ENCODE data around the gene ELMOD3.
A peak's percentile ranks its signal among the peaks of the same experiment; 100 is the strongest.
"Not testable (repeated sequence)": the region's sequence is repeated elsewhere in the genome, so short reads cannot be mapped to it uniquely, and the experiment has no call there.

ELMOD3 gene

GRCh38 chr2:85354286-85355072, at the start of gene ELMOD3, which contains the start of gene RETSAT:
TSS of gene ELMOD3 (plus strand) at chr2:85354769. CDS start at chr2:85357199, 2,430 bp downstream.
TSS of gene RETSAT (minus strand) at chr2:85354528. CDS start at chr2:85354507, 21 bp downstream.
- peak; percentile 97 for DNase-seq

GRCh38 chr2:85307527-85307897, 47.1 kb upstream of the ELMOD3 start:
- no peak for DNase-seq

- DNase-seq, result no peak
These were observed 46.4 kb upstream of the ELMOD3 start for GRCh38 chr2:85308201-85308600.

GRCh38 chr2:85308896-85309555, 45.5 kb upstream of the ELMOD3 start:
- peak; percentile 83 for DNase-seq

- no peak for DNase-seq
These were observed 44.8 kb upstream of the ELMOD3 start for GRCh38 chr2:85309699-85310321.

- DNase-seq, result no peak
These were observed 44.2 kb upstream of the ELMOD3 start for GRCh38 chr2:85310330-85310729.

GRCh38 chr2:85312404-85312803, 42.2 kb upstream of the ELMOD3 start:
- no peak for DNase-seq

GRCh38 chr2:85314884-85315242, 39.7 kb upstream of the ELMOD3 start:
- no peak for DNase-seq

GRCh38 chr2:85315921-85316320, 38.6 kb upstream of the ELMOD3 start:
- DNase-seq, result not testable (repeated sequence)

- no peak for DNase-seq
These were observed 36.1 kb upstream of the ELMOD3 start for GRCh38 chr2:85318222-85319074.

GRCh38 chr2:85319796-85320195, 34.8 kb upstream of the ELMOD3 start:
- DNase-seq, result no peak

- no peak for DNase-seq
These were observed 31.1 kb upstream of the ELMOD3 start for GRCh38 chr2:85323351-85323987.

- not testable (repeated sequence) for DNase-seq
These were observed 30.6 kb upstream of the ELMOD3 start for GRCh38 chr2:85323988-85324367.

- DNase-seq, result no peak
These were observed 29.7 kb upstream of the ELMOD3 start for GRCh38 chr2:85324639-85325465.

GRCh38 chr2:85325466-85325811, 29.1 kb upstream of the ELMOD3 start:
- no peak for DNase-seq

- no peak for DNase-seq
These were observed 28.0 kb upstream of the ELMOD3 start for GRCh38 chr2:85326406-85327159.

GRCh38 chr2:85327160-85327821, 27.3 kb upstream of the ELMOD3 start:
- no peak for DNase-seq

GRCh38 chr2:85327822-85328617, 26.5 kb upstream of the ELMOD3 start, which contains the start of gene TGOLN2:
TSS of gene TGOLN2 (minus strand) at chr2:85327989. CDS start at chr2:85327962, 27 bp downstream.
- peak; percentile 83 for DNase-seq

GRCh38 chr2:85329181-85329651, 25.4 kb upstream of the ELMOD3 start:
- no peak for DNase-seq
